HG03139 (cell line): ENCODE measurements around the gene SOX5.

Experiments used
- ATAC-seq: cut with Tn5 transposase; IDR thresholded peaks from one replicate; pipeline ENCODE4 v1.9.1; 2021; ENCODE audit not compliant: unreplicated experiment

SOX5 gene

DNA sequence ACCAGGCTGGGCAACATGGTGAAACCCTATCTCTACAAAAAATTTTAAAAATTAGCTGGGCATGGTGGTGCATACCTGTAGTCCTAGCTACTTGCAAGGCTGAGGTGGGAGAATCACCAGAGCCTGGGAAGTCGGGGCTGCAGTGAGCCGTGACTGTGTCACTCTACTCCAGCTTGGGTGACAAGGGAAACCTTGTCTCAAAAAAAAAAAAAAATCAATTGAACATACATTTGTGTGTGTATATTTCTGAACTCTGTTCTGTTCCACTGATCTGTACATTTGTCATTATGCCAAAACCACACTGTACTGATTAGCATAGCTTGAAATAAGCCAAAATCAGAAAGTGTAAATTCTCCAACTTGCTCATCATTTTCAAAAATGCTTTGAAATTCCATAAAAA is 254.6 kb downstream of the SOX5 start:
- no peak for ATAC-seq

DNA sequence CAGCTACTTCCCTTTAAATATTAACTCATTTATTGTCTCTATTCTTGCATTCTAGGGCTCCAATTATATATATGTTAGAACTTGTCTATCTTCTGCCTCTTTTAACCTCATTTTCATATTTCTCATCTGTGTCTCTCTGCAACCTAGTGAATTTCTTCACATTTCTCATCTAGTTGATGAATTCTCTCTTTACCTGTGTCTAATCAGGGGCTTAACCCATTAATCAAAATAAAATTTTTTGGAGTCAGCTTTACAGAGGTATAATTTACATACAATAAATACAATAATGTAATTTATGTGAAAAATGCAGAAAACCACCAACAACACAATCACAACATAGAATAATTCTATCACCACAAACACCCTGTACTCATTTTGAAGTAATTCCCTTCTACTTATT is 255.2 kb downstream of the SOX5 start:
- ATAC-seq = no peak

DNA sequence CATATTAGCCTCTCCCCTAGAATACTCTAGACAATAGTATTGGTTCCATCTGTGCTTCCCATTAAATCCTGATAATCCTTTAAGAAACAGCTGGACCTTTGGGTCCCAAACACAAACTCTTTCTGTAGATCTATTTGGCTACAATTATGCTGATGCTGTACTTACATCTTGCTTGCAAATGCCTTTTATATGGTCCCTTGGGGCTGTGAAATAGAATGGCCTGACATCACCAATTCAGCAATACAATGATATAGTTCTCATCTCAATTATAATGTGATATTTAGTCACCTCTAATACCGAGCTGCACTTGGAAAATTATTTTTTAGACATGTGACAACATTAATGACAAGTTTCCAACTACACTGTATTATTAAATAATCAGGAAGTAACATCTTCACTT is 261.5 kb downstream of the SOX5 start:
- no peak for ATAC-seq

DNA sequence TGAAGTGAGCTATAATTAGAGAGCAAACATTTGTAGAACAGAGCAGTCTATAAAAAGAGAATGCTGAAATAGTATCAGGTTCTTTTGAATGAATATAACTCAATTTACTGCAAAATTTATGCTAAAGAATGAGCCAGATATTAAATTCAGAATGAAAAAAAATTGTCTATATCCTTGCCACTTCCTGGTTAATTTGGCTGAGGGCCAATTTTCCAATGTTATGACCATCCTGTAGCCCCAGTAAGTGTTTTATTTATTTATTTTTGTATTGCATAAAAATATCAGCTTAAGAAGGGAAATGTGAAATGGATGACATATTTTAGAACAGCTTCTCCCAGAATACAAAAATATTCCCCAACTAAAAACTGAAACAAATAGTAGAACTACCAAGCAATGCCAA is 263.4 kb downstream of the SOX5 start:
- no peak for ATAC-seq

DNA sequence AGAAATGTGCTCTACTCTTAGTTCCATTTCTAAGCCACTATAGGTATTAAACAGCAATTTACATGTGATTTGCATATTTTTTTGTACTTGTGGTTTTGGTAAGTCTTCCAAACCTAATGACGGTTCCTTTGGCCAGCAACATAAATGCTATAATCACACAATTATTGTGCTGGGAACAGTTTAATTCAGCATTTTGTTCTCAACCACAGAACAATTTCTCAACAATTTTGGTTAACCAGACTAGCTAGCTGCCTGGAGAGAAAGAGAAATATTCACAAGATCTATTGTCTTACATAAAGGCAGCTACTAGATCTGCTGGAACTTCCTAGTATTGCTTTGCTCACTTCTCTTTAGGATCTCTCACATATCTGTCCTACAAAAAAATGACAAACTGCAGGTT is 265.3 kb downstream of the SOX5 start:
- ATAC-seq = no peak

DNA sequence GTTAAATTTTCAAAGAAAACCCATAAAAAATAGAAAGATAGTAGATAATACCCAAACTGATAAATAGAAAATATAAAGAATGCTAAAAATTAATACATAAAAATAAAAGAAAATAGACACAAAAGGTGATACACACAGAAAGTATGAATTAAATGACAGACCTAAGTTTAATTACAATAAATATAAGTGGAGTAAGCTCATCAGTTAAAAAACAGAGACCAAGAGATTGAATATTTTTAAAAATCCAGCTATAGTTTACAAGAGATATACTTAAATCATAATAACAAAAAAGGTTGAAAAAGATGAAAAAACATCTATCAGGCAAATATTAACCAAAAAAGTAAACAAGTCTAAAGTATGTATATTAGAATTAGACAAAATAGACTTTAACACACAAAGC is 268.2 kb downstream of the SOX5 start:
- no peak for ATAC-seq

DNA sequence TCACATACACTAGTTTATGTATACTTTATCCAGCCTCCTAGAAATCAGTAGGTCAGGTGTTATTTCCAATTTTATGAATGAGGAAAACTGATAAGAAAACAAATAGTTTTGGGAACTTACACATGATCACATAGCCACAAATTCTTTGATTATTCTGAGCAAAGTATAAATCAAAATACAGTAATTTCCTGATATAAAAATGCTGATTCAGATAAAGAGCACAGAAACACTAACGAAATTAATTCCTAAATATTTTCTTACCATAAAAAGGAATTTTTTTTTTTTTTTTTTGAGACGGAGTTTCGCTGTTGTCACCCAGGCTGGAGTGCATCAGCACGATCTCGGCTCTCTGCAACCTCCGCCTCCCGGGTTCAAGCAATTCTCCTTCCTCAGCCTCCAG is 275.4 kb downstream of the SOX5 start:
- no peak for ATAC-seq

DNA sequence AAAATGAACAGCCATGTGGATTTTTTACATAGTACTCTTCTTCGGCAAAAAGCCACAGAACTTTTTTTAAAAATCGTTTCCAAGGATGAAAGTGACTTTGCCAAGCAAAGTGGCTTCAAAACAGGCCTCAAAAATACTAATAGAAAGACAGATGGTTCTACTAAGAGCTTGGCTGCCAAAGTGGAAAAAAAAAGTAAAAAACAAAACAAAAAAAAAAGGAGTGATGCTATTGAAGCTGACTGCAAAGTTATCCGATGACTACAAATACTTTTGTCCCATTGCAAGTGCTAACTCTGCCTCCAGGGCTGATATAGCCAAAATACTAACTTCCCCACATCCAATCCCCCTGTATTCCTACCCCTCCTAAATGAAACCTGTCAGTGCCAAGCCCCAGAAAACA is 277.6 kb downstream of the SOX5 start:
- ATAC-seq = no peak

DNA sequence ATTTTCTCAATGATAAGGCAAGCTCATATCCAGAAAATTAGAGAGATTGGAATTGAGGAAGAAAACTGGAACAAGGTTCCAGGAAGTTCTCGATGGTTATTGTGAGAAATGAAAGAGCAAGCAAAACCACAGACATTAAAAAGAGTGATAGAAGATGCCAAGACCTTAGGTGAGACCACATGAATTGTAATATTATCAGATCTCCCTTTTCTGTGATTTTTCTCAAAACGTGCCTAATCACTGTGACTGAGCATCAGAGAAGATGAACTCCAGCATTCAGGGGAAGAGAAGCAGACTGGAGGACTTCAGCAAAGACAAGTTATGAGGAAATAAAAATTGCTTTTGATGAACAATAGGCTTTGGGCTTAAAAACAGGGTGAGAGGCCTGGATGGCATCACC is 278.8 kb downstream of the SOX5 start:
- no peak for ATAC-seq

DNA sequence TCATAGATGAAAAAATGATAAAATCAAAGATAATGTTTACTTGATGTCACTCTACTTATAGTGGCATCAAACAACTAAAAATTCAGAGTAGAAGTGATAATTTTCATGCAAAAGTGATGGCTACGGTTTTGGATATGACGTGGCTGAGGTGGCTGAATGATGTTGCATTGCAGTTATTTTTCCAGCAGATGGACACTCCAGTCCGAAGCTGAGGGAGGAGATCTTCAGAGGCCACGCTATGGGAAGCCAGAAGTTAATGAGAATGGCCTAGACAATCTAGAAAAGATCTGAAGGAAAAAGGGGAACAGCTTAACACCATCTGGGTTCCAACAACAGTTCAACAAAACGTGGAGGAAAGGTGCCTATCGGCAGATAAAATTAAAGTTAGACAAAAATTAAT is 279.8 kb downstream of the SOX5 start:
- ATAC-seq = no peak

DNA sequence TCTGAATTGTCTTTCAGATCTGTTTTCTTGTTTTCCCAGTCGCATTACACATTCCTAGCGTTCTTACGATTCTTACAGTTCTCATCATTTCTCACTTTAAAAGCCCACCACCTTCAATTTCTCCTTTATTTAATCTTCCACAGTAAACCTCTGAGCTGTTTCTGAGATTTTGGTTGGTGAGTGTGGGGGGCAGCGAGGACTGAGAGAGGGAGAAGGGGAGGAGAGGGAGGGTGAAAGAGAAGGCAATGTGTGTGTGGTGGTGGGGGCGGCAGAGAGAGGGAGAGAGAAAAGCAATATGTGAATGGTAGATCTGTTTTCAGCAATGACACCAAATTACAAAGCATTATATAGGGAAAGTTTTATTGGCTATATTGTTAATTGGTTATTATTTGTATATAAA is 282.6 kb downstream of the SOX5 start:
- no peak for ATAC-seq

DNA sequence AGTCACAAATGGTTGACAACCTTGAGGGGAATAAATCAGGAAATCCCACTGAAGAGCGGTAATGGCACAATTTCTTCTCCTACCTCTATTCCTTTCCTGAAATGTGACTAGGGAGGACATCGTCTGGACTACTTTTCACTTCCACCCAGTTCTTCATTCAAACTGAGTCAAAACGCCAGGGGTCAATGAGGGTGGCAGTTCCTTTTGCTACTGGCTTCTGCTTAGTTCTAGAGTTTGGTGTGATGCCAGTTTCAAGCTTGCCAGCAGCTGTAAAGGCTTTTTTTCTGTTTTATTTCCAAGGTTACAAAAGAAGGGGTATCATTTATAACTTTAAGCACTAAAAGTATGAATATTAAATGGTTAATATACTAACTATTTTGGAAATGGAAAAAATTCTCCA is 286.5 kb downstream of the SOX5 start:
- no peak for ATAC-seq

DNA sequence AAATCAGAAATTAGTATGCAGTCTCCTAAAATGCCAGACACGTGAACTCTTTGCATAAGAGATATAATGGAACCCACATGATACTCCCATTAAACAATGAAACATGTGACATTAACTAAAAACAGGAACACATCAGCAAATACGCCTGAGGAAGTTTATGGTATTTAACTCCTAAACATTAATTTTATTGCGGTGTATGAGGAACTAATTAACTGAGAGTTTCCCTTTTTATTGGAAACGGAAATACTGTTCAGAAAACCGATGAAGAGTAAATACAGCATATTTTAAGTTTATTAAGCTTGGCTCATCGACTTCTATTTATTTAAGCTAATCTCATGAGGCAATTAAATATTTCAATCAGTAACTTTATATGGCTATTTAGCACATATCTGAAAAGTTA is 290.3 kb downstream of the SOX5 start:
- ATAC-seq = no peak

DNA sequence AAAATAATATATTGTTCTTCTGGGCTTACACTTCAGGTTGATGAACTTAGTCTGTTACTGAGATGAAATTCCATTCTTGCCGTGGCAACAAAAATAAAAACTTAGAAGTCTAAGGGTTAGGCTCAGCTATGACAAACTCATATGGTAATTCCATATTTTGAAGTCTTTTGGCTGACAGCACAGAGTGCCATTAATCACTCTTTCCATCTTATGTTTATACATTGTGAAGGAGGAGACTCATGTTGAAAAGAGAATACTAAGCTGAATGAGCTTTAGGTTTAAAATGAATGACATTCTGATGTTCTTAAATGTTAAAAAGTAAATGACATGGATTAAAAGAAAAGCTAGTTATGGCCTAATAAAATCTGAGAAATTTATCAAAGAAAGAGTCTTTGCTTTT is 291.9 kb downstream of the SOX5 start:
- no peak for ATAC-seq

DNA sequence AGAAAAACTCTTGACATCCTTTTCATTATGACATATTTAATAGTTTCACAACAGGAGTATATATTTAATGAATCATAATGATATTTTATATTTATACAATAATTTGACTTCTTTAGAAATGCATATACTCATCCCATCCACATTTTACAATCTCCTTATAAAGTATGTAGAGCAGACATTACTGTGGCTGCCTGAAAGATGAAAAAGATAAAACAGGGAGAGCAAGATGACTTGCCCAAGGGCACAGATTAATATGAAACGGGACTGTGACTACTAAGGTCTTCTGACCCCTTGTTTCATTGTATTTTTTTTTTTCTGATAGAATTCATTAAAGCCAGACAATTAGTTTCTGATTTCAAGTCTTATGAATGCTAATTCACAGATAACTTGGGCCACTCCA is 293.6 kb downstream of the SOX5 start:
- no peak for ATAC-seq

DNA sequence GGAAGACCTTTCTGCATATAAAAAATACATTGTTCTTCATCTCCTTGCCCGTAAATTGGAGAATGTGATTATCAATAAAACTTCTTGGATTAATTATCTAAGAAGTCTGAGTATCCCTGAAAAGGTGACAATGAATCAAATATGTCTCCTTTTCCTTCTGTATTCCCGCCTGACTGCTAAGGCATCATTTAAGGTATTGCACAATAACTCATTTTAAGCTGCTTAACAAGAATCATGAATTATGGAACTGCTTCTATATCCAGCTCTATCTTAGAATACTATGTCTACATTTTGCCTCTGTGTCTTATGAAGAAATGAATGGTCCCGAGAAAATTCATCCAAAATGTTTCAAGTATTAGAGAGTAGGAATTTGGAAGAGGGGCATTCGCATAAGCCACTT is 294.4 kb downstream of the SOX5 start:
- no peak for ATAC-seq

DNA sequence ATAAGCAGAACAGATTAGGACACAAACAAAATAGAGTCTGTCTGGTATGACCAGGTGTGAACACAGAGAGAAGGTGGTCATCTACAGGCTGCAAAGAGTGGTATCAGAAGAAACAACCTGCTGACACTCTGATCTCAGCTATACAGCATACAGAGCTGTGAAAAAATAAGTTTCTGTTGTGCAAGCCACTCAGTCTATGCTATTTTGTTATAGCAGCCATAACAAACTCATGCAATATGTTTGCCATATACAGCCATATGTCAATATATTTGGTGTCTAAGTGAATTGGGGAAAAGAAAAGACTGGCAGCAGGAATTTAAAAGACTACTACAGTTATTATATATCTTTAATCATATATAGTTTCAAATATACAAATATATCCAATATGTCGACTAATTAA is 300.9 kb downstream of the SOX5 start:
- ATAC-seq = no peak

DNA sequence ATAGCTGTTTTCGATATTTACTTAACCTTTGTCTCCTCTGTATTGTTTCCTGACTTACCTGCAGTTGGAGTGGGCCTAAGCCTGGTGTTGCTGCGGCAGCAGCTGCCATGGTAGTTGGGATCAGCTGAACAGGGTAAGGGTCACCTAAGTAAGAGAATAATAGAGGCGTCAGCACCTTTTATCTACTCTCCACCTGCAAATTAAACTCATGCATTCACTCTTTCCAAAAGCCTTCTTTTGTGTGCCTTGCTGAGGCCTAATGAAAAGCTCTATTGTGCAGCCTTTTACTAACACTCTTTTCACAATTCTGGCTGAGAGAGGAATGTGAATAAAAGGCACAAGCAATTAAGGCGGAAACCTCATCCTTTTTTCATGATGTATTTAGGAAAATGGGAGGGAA is 308.7 kb downstream of the SOX5 start:
- ATAC-seq = no peak

DNA sequence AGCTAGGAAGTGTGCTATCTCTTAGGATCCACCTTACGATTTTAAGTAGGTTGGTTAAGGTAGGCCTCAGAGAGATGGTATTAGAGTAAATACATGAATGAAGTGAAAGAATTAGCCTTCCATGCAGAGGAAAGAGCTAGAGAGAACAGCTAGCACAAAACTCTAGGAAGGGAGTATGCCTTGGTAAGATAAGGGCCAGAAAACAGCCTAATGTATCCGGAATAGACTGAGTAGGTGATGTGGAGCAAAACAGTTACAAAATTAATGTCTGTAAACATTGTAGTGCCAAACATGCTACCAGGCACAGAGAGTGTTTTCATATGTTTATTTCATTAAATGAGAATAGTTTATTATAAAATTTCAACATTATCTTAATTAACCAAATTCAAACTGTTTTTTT is 315.1 kb downstream of the SOX5 start:
- no peak for ATAC-seq

DNA sequence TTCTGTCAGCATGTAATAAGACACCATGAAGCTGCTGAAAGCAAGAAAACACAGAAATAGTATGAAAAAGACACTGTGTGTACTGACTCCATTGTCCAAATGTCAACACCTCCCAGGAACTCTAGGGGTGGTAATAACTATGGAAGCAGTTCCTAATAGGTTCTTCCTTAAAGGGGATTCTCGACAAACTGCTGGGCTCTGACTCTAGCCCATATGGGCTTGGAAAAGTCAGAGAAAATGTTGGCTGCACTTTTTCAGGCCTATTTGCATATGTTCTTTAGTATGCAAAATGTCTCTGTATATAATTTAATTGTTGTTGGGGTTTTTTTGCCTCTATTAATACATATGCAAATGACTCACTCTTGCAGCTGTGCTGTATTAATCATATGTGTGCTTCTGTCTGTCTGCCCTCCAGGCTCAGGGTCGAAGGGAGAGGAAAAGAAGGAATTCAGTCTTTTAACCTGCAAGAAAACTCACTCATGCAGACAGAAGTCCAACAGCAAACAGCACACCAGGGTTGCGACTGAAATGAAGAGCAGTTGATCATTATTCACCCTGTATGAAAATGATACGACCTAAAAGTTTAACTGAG is 317.6 kb downstream of the SOX5 start:
- ATAC-seq = no peak

DNA sequence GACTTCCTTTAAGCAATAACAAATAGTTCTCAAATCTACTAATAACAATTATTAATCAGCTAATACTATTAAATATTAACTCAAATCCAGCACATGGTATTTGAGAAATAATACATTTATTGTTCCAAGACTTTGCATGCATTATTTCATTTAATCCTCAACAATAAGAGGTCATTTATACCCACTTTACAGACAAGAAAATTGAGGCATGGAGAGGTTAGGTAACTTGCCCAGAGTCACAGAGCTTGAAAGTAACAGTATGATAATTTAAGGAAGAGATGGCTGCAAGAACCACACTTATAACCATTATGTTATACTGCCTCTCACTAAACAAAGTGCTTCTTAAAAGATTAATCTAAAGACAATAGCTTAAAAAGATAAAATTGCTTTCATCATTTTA is 318.9 kb downstream of the SOX5 start:
- no peak for ATAC-seq

DNA sequence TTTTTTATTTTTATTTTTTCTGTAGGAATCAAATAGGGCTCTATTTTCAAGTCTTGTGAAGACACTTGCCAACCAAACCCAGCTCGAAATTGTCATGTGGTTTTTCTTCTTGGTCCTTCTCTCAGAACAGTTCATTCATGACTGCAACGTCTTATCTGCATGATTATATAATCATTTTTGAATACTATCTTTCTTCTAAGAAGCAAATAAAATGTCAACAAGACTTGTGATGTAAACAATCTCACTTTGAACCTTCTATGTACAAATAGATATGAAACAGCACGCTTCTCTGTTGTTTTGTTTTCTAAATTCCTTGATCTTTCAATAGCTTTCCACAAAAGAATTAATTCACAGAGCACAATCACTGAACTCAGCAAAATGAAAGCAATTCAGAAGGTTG is 320.7 kb downstream of the SOX5 start:
- ATAC-seq = no peak

DNA sequence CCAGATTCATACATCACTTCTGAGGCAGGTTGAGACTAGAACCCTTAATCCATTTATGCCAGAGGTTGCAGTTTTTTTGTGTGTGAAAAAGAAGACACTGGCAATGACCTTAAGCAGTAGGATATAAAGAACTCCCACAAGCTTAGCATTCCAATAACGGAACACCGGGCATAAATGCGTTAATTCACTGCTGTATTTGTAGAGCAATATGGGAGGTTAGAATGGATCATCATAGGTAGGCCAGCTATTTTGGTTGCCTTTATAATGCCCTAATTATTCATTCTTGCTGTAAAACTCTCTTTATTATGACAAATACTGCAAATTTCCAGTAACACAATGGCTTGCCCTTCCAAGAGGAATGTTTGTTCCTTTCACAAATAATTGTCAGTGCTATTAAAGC is 322.7 kb downstream of the SOX5 start:
- ATAC-seq = no peak

DNA sequence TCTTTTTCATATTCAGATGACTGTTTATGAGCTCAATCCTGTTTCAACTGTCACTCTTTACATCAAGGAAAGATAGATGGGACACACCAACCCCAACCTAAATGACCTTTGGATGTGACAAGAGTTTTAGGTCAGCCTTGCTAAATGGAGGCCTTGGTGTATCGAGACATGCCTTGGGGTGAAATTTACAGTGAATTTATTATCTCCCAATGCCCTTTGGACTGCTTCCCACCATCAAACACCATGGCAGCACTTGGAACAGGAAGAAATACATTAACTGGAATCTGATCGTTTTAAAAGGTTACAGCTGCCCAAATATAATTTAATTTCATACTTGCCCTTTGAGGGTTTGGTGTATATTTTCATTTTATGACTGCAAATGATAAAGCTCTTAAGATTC is 327.6 kb downstream of the SOX5 start:
- ATAC-seq = no peak
